Daoy (cell line): ENCODE measurements around the gene ZBTB33. TPM values are rescaled to one million over a fixed set of nuclear protein-coding genes. Genes with fewer than 3 reads are reported as not detected.
A peak's percentile ranks its signal among the peaks of the same experiment; 100 is the strongest.

Experiments used
- DNase-seq: peaks from one replicate; pipeline ENCODE4 v3.0.0-alpha.2; 2015; ENCODE audit warnings: low read depth
- total RNA-seq: library from RNA; depleted of rRNA; stranded (reverse); fragments of >200 nt; shearing (Covaris generic); gene quantifications from 2 replicates; pipeline ENCODE4 v1.2.3, GENCODE V29; 2014; rRNA removed

ZBTB33 gene
- 12.7 and 14.8 TPM in 2 replicates for total RNA-seq

GRCh38 chrX:120250522-120251271 lies at the start of gene ZBTB33:
ZBTB33 (plus strand) TSS chrX:120250812; CDS start chrX:120253416, 2,604 bp downstream.
- peak; percentile 95 for DNase-seq

- no peak for DNase-seq
Measured at GRCh38 chrX:120200851-120201250, 49.8 kb upstream of the ZBTB33 start.

GRCh38 chrX:120205816-120206753 lies 44.5 kb upstream of the ZBTB33 start:
- no peak for DNase-seq

- DNase-seq = no peak
Measured at GRCh38 chrX:120207009-120207605, 43.5 kb upstream of the ZBTB33 start.

- peak; percentile 37 for DNase-seq
Measured at GRCh38 chrX:120213438-120214265, 37.0 kb upstream of the ZBTB33 start.

GRCh38 chrX:120223374-120223773 lies 27.2 kb upstream of the ZBTB33 start:
- DNase-seq = no peak

GRCh38 chrX:120224388-120224787 lies 26.2 kb upstream of the ZBTB33 start:
- no peak for DNase-seq

- no peak for DNase-seq
Measured at GRCh38 chrX:120228187-120228908, 22.3 kb upstream of the ZBTB33 start.

- no peak for DNase-seq
Measured at GRCh38 chrX:120235284-120235683, 15.3 kb upstream of the ZBTB33 start.

- no peak for DNase-seq
Measured at GRCh38 chrX:120236687-120237479, 13.7 kb upstream of the ZBTB33 start.

- peak; percentile 10 for DNase-seq
Measured at GRCh38 chrX:120238933-120239332, 11.7 kb upstream of the ZBTB33 start.

- DNase-seq = no peak
Measured at GRCh38 chrX:120242813-120243212, 7.8 kb upstream of the ZBTB33 start.

GRCh38 chrX:120244395-120244734 lies 6.2 kb upstream of the ZBTB33 start:
- DNase-seq = no peak

GRCh38 chrX:120244735-120245498 lies 5.7 kb upstream of the ZBTB33 start:
- peak; percentile 78 for DNase-seq

GRCh38 chrX:120251471-120252011 lies 929 bp downstream of the ZBTB33 start:
- DNase-seq = peak; percentile 24

GRCh38 chrX:120253784-120254183 lies 3.2 kb downstream of the ZBTB33 start:
- no peak for DNase-seq

GRCh38 chrX:120260369-120260768 lies 9.8 kb downstream of the ZBTB33 start:
- no peak for DNase-seq

- DNase-seq = no peak
Measured at GRCh38 chrX:120262859-120263708, 12.5 kb downstream of the ZBTB33 start.
